Measurements from ENCODE around the gene PCSK5.

- no peak for TF ChIP-seq POLR2A (IDR thresholded peaks at IDR 0.05; ENCODE audit: low read length)
- no peak for TF ChIP-seq GATA1 (IDR thresholded peaks at IDR 0.05; ENCODE audit: low read depth, low read length)
Observed at GRCh38 chr9:76378367-76379073, 488.0 kb downstream of the PCSK5 start.
